Neural cell (in vitro differentiated cells): ENCODE results near the gene APOE. TPM values are rescaled to one million over a fixed set of nuclear protein-coding genes. Genes with fewer than 3 reads are reported as not detected.

Experiments
- H2AFZ ChIP-seq: fragments of 200-600, 300-800 bp; sonication (generic), shearing (Covaris generic); 2 replicates; pipeline ENCODE4 v1.6.0; 2014; ENCODE audit warnings: low read depth, mild to moderate bottlenecking, antibody characterized with exemption, low read length, moderate library complexity
- H3F3A ChIP-seq: fragments of 200-600 bp; shearing (Covaris generic); 2 replicates; pipeline ENCODE4 v1.6.1; 2016; ENCODE audit warnings: mild to moderate bottlenecking, moderate library complexity, mixed read lengths, antibody characterized with exemption, low read length; ENCODE audit not compliant: insufficient read depth, poor library complexity, severe bottlenecking
- H3K27ac ChIP-seq: fragments of 200-600, 300-800 bp; sonication (generic), shearing (Covaris generic); 2 replicates; pipeline ENCODE4 v1.5.1; 2014; ENCODE audit warnings: mild to moderate bottlenecking, low read length, moderate library complexity
- H3K27me3 ChIP-seq: fragments of 300-800, 200-600 bp; sonication (generic), shearing (Covaris generic); 2 replicates; pipeline ENCODE4 v1.6.0; 2014; ENCODE audit warnings: mild to moderate bottlenecking, low read depth, low read length, moderate library complexity; ENCODE audit not compliant: insufficient read depth
- H3K36me3 ChIP-seq: fragments of 300-800, 200-600 bp; sonication (generic), shearing (Covaris generic); 2 replicates; pipeline ENCODE4 v1.5.1; 2014; ENCODE audit warnings: mild to moderate bottlenecking, antibody characterized with exemption, low read length, moderate library complexity; ENCODE audit not compliant: insufficient read depth
- H3K4me2 ChIP-seq: fragments of 300-800, 200-600 bp; sonication (generic), shearing (Covaris generic); 2 replicates; pipeline ENCODE4 v1.6.0; 2014; ENCODE audit warnings: mild to moderate bottlenecking, low read length
- H3K4me3 ChIP-seq: fragments of 300-800, 200-600 bp; sonication (generic), shearing (Covaris generic); 2 replicates; pipeline ENCODE4 v1.5.1; 2014; ENCODE audit warnings: mild to moderate bottlenecking, low read length, moderate library complexity
- H3K79me2 ChIP-seq: fragments of 200-600 bp; shearing (Covaris generic); replicated peaks from 2 replicates; pipeline ENCODE4 v1.6.0; 2014; ENCODE audit warnings: mild to moderate bottlenecking, low read length, moderate library complexity; ENCODE audit not compliant: insufficient read depth
- H3K9ac ChIP-seq: fragments of 300-800, 200-600 bp; sonication (generic), shearing (Covaris generic); 2 replicates; pipeline ENCODE4 v1.6.1; 2016; ENCODE audit warnings: mild to moderate bottlenecking, low read length, mixed read lengths
- H3K9me2 ChIP-seq: fragments of 200-600 bp; shearing (Covaris generic); 2 replicates; pipeline ENCODE4 v1.6.1; 2016; ENCODE audit warnings: mild to moderate bottlenecking, low read length, mixed read lengths; ENCODE audit not compliant: insufficient read depth
- H3K9me3 ChIP-seq: fragments of 200-600, 300-800 bp; sonication (generic), shearing (Covaris generic); 2 replicates; pipeline ENCODE4 v1.6.1; 2016; ENCODE audit warnings: mild to moderate bottlenecking, mixed run types, low read length, moderate library complexity, mixed read lengths
- H4K20me1 ChIP-seq: fragments of 200-600 bp; shearing (Covaris generic); 2 replicates; pipeline ENCODE4 v1.6.1; 2016; ENCODE audit warnings: mild to moderate bottlenecking, mixed run types; ENCODE audit not compliant: insufficient read depth
- CTCF ChIP-seq: fragments of 450-650 bp; IDR thresholded peaks from 2 replicates; pipeline ENCODE4 v1.5.1; 2014; ENCODE audit warnings: antibody characterized with exemption, mild to moderate bottlenecking, moderate library complexity; ENCODE audit not compliant: poor library complexity, severe bottlenecking
- EP300 ChIP-seq: fragments of 450-650 bp; conservative IDR thresholded peaks from 2 replicates; pipeline ENCODE4 v1.6.1; 2014; ENCODE audit warnings: antibody characterized with exemption, mild to moderate bottlenecking, moderate library complexity; ENCODE audit not compliant: poor library complexity, severe bottlenecking
- EZH2 ChIP-seq: fragments of 200-600, 300-800 bp; shearing (Covaris generic), sonication (generic); IDR thresholded peaks from 2 replicates; pipeline ENCODE4 v1.6.1; 2014; ENCODE audit warnings: antibody characterized with exemption, low read length, borderline replicate concordance, mild to moderate bottlenecking; ENCODE audit not compliant: insufficient read depth, poor library complexity, severe bottlenecking
- MXI1 ChIP-seq: fragments of 450-650 bp; conservative IDR thresholded peaks from 2 replicates; pipeline ENCODE4 v1.6.1; 2014; ENCODE audit warnings: antibody characterized with exemption, mild to moderate bottlenecking; ENCODE audit not compliant: poor library complexity, severe bottlenecking
- POLR2AphosphoS5 ChIP-seq: IDR thresholded peaks from 2 replicates; pipeline ENCODE4 v1.6.1; 2012
- RAD21 ChIP-seq: fragments of 450-650 bp; conservative IDR thresholded peaks from 2 replicates; pipeline ENCODE4 v1.6.1; 2014; ENCODE audit warnings: antibody characterized with exemption, mild to moderate bottlenecking, moderate library complexity
- SMC3 ChIP-seq: fragments of 450-650 bp; conservative IDR thresholded peaks from 2 replicates; pipeline ENCODE4 v1.6.1; 2014; ENCODE audit warnings: antibody characterized with exemption, mild to moderate bottlenecking, moderate library complexity; ENCODE audit not compliant: poor library complexity
- TAF1 ChIP-seq: IDR thresholded peaks from 2 replicates; pipeline ENCODE4 v1.6.1; 2012; ENCODE audit warnings: low read depth
- polyA plus RNA-seq: library from polyadenylated mRNA; depleted of rRNA; stranded (reverse); fragments of >200 nt; gene quantifications from 2 replicates; pipeline ENCODE4 v1.2.3, GENCODE V29; 2014
- TF ChIP-seq, protein P1 (sequence below): IDR thresholded peaks from 2 replicates; pipeline ENCODE4 v1.6.1; 2012; ENCODE audit warnings: borderline replicate concordance

Gene APOE
- polyA plus RNA-seq, 1 donor from 2014 or later = 8.7 TPM

DNA sequence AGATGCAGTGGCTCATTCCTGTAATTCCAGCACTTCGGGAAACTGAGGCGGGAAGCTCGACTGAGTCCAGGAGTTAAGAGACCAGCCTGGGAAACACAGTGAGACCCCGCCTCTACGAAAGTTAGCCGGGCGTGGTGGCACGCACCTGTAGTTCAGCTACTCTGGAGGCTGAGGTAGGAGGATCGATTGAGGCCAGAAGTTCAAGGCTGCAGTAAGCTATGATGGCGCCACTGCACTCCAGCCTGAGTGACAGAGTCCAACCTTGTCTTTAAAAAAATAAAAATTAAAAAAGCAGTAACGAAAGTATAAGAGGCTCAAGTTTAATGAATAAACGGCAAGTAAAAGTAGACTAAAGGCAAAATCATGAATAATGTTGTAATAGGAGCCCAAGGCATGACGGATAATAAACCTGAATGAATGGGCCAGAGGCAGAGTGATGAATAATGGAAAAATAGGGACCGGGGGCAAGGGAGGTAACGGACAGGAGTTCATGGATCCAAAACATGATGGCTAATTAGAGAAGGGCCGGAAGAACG, 15.7 kb upstream of the APOE start:
- Histone ChIP-seq H2AFZ (peak overlapping the region; percentile 78), H3K4me3 (peak overlapping the region; percentile 62)

GRCh38 chr19:44890366-44891015, 15.1 kb upstream of the APOE start:
- Histone ChIP-seq H3K79me2 (peaks cover 13% of the 10 kb centered on the region), H3K36me3 (no peaks in the 10 kb centered on the region)

More for the DNA sequence above, 15.7 kb upstream of the APOE start:
- H3K79me2 ChIP-seq = peaks cover 13% of the 10 kb centered on the region
- no peaks in the 10 kb centered on the region for H3K36me3 ChIP-seq
- peak overlapping the region; percentile 72 for H3K9ac ChIP-seq
- H3K4me2 ChIP-seq = peak overlapping the region; percentile 87
- H4K20me1 ChIP-seq = no peaks in the 10 kb centered on the region
- no peaks in the 10 kb centered on the region for H3F3A ChIP-seq
- H3K9me2 ChIP-seq = no peaks in the 10 kb centered on the region
- no peaks in the 10 kb centered on the region for H3K27me3 ChIP-seq
- TF ChIP-seq CTCF = peak; percentile 13
- no peak for TF ChIP-seq MXI1
- peak; percentile 61 for TF ChIP-seq SMC3
- H3K27ac ChIP-seq = peak overlapping the region; percentile 94
- H3K9me3 ChIP-seq = no peaks in the 10 kb centered on the region

More at GRCh38 chr19:44890366-44891015, 15.1 kb upstream of the APOE start:
- Histone ChIP-seq H3K4me3 (peak overlapping the region; percentile 62), H3K9ac (peak overlapping the region; percentile 72), H3F3A (no peaks in the 10 kb centered on the region), H3K9me3 (no peaks in the 10 kb centered on the region), H3K27ac (peak overlapping the region; percentile 94), H3K4me2 (peak overlapping the region; percentile 87), H2AFZ (peak overlapping the region; percentile 78), H4K20me1 (no peaks in the 10 kb centered on the region), H3K9me2 (no peaks in the 10 kb centered on the region), H3K27me3 (no peaks in the 10 kb centered on the region)
- TF ChIP-seq CTCF (no peak), TAF1 (peak; percentile 98), POLR2AphosphoS5 (peak; percentile 96), EP300 (peak; percentile 81), SMC3 (no peak), MXI1 (peak; percentile 41), EZH2 (no peak), RAD21 (no peak)
- TF ChIP-seq, protein P1, sequence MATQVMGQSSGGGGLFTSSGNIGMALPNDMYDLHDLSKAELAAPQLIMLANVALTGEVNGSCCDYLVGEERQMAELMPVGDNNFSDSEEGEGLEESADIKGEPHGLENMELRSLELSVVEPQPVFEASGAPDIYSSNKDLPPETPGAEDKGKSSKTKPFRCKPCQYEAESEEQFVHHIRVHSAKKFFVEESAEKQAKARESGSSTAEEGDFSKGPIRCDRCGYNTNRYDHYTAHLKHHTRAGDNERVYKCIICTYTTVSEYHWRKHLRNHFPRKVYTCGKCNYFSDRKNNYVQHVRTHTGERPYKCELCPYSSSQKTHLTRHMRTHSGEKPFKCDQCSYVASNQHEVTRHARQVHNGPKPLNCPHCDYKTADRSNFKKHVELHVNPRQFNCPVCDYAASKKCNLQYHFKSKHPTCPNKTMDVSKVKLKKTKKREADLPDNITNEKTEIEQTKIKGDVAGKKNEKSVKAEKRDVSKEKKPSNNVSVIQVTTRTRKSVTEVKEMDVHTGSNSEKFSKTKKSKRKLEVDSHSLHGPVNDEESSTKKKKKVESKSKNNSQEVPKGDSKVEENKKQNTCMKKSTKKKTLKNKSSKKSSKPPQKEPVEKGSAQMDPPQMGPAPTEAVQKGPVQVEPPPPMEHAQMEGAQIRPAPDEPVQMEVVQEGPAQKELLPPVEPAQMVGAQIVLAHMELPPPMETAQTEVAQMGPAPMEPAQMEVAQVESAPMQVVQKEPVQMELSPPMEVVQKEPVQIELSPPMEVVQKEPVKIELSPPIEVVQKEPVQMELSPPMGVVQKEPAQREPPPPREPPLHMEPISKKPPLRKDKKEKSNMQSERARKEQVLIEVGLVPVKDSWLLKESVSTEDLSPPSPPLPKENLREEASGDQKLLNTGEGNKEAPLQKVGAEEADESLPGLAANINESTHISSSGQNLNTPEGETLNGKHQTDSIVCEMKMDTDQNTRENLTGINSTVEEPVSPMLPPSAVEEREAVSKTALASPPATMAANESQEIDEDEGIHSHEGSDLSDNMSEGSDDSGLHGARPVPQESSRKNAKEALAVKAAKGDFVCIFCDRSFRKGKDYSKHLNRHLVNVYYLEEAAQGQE = peak; percentile 93
